Vagina (tissue), 2 donors: ENCODE measurements around the gene TRAF3IP1. TPM values are rescaled to one million over a fixed set of nuclear protein-coding genes. Genes with fewer than 3 reads are reported as not detected.

Experiments used
- DNase-seq, 2 donors: peaks; one replicate each; pipeline ENCODE4 v3.0.0-alpha.2; 2017; ENCODE audit errors: extremely low spot score in 2 of 2
- H3K27ac ChIP-seq: fragments of 200-600 bp; sonication (generic); one replicate; pipeline ENCODE4 v1.5.1; 2019
- H3K27me3 ChIP-seq: fragments of 200-600 bp; sonication (generic); one replicate; pipeline ENCODE4 v1.5.1; 2019
- H3K36me3 ChIP-seq, 2 donors: fragments of 200-600 bp; sonication (generic); one replicate each; pipeline ENCODE4 v1.5.1; 2017 to 2019
- H3K4me1 ChIP-seq: fragments of 200-600 bp; sonication (generic); one replicate; pipeline ENCODE4 v1.5.1; 2019
- H3K4me3 ChIP-seq, 2 donors: fragments of 200-600 bp; sonication (generic); 1 replicate in 1 of 2; 2 replicates in 1 of 2; pipeline ENCODE4 v1.5.1; 2016 to 2019
- H3K9me3 ChIP-seq: fragments of 200-600 bp; sonication (generic); one replicate; pipeline ENCODE4 v1.5.1; 2019
- POLR2A ChIP-seq, 2 donors: fragments of 450-650 bp; IDR thresholded peaks; one replicate each; pipeline ENCODE4 v1.6.1; 2017; ENCODE audit warnings: antibody characterized with exemption in 2 of 2, mild to moderate bottlenecking in 2 of 2, moderate library complexity in 2 of 2
- POLR2AphosphoS5 ChIP-seq, 2 donors: sonication (generic); formaldehyde crosslinking; IDR thresholded peaks; one replicate each; pipeline ENCODE4 v1.9.0; 2017; ENCODE audit warnings: antibody characterized with exemption in 2 of 2, mild to moderate bottlenecking in 2 of 2, low read depth in 1 of 2; ENCODE audit not compliant: insufficient read depth in 1 of 2
- intact Hi-C: fragments of 100-400 bp; cut with DNase I; formaldehyde crosslinking; loops from one replicate; pipeline ENCODE4 v1.15.1; 2023
- total RNA-seq: library from RNA; depleted of rRNA; stranded (reverse); fragments of >200 nt; gene quantifications from one replicate; pipeline ENCODE4 v1.2.3, GENCODE V29; 2016
- TF ChIP-seq, protein P1 (sequence below), 3 experiments: fragments of 450-650 bp in 2 of 3; fragments of 200-600 bp in 1 of 3; sonication (generic) in 1 of 3; IDR thresholded peaks; one replicate each; pipeline ENCODE4 v1.5.1; 2017 to 2019; ENCODE audit warnings: antibody characterized with exemption in 3 of 3, mild to moderate bottlenecking in 2 of 3, moderate library complexity in 2 of 3

TRAF3IP1 gene
- total RNA-seq, 1 donor from 2014 or later, result 10.3 TPM

GRCh38 chr2:238418196-238418998 is 98.1 kb downstream of the TRAF3IP1 start:
- intact Hi-C loops, result no loop called here
- Histone ChIP-seq H3K9me3 (no peaks in the 10 kb centered on the region), H3K27me3 (no peaks in the 10 kb centered on the region), H3K4me1 (peaks cover 13% of the 10 kb centered on the region), H3K36me3 (no peaks in the 10 kb centered on the region), H3K27ac (no peak overlapping the region), H3K4me3 (no peak overlapping the region)
- no peak for DNase-seq
- TF ChIP-seq POLR2A (IDR thresholded peaks at IDR 0.05) (no peak), POLR2AphosphoS5 (IDR thresholded peaks at IDR 0.05; ENCODE audit: insufficient read depth in 1 of 2, low read depth in 1 of 2) (no peak)

GRCh38 chr2:238418999-238419546 is 98.8 kb downstream of the TRAF3IP1 start:
- no peaks in the 10 kb centered on the region for H3K27me3 ChIP-seq
- H3K9me3 ChIP-seq, result no peaks in the 10 kb centered on the region
- TF ChIP-seq POLR2A (IDR thresholded peaks at IDR 0.05), result no peak
- no peak for TF ChIP-seq POLR2AphosphoS5 (IDR thresholded peaks at IDR 0.05; ENCODE audit: insufficient read depth in 1 of 2, low read depth in 1 of 2)
- TF ChIP-seq, protein P1, sequence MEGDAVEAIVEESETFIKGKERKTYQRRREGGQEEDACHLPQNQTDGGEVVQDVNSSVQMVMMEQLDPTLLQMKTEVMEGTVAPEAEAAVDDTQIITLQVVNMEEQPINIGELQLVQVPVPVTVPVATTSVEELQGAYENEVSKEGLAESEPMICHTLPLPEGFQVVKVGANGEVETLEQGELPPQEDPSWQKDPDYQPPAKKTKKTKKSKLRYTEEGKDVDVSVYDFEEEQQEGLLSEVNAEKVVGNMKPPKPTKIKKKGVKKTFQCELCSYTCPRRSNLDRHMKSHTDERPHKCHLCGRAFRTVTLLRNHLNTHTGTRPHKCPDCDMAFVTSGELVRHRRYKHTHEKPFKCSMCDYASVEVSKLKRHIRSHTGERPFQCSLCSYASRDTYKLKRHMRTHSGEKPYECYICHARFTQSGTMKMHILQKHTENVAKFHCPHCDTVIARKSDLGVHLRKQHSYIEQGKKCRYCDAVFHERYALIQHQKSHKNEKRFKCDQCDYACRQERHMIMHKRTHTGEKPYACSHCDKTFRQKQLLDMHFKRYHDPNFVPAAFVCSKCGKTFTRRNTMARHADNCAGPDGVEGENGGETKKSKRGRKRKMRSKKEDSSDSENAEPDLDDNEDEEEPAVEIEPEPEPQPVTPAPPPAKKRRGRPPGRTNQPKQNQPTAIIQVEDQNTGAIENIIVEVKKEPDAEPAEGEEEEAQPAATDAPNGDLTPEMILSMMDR (IDR thresholded peaks at IDR 0.05), result no peak
- no peak for DNase-seq
- no peak overlapping the region for H3K27ac ChIP-seq
- H3K36me3 ChIP-seq, result no peaks in the 10 kb centered on the region
- H3K4me1 ChIP-seq, result peaks cover 13% of the 10 kb centered on the region
- no peak overlapping the region for H3K4me3 ChIP-seq
- intact Hi-C loops, result no loop called here

DNA sequence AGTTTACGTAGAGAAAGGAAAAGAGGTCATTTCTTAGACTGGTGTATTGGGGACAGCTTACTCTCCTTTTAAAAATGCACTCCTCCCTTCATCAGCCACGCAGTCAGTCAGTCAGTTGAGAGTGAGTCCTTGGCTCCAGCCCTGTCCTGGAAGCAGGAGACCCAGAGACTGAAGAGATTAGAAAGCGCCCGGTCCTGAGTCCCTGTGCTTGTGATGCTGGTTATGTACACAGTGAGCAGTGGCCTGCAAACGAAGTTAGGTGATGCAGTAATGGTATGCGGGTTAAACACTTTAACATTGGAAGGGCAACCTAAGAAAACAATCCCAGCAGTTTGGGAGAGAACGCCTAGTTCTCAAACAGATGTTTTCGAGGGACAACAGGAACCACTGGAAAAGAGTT is 100.1 kb downstream of the TRAF3IP1 start:
- Histone ChIP-seq H3K27ac (no peak overlapping the region), H3K4me3 (no peak overlapping the region), H3K36me3 (no peaks in the 10 kb centered on the region), H3K9me3 (no peaks in the 10 kb centered on the region), H3K4me1 (peaks cover 13% of the 10 kb centered on the region), H3K27me3 (no peaks in the 10 kb centered on the region)
- no peak for DNase-seq
- no peak for TF ChIP-seq POLR2A (IDR thresholded peaks at IDR 0.05)
- TF ChIP-seq, protein P1 (IDR thresholded peaks at IDR 0.05), result no peak
- no peak for TF ChIP-seq POLR2AphosphoS5 (IDR thresholded peaks at IDR 0.05; ENCODE audit: insufficient read depth in 1 of 2, low read depth in 1 of 2)
- intact Hi-C loops, result no loop called here

DNA sequence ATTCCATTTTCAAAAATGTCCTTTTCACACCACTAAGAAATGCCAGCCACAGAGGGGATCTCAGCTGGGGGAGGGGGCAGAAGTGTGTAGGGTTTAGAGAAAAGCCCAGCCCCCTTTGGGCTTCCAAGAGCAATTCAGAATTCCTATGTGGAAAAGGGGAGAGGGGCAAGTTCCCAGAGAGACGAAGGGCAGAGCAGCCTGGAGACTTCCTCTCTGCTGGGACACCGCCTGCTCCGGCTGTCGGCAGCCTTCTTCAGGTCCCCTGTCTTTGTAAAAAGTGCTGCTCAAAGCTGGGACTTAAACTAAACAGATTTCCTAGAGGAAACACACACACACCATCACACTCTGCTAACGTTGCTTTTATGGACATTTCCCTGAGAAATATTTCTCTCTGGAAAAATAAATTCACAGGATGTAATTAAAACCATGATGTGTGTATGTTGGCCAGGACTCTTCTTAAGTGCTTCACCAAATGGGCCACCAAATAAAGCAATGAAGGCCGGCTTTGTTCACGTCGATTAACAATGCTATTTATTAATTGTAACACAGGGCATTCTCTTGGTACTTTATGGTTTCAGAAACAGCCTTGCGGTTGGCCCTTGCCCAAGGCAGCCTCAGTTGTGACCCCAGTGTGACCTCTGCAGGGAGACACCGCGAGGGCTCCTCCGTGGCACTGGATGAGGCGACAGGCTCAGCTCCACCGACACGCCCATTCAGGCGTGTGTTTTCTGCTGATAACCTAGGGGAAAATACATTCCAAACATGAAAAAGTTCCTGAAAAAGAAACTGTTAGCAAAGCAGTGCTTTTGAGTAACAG is 100.8 kb downstream of the TRAF3IP1 start:
- Histone ChIP-seq H3K4me3 (no peak overlapping the region), H3K27me3 (no peaks in the 10 kb centered on the region), H3K36me3 (no peaks in the 10 kb centered on the region), H3K4me1 (peaks cover 19% of the 10 kb centered on the region), H3K9me3 (no peaks in the 10 kb centered on the region), H3K27ac (no peak overlapping the region)
- TF ChIP-seq POLR2A (IDR thresholded peaks at IDR 0.05) (no peak), POLR2AphosphoS5 (IDR thresholded peaks at IDR 0.05; ENCODE audit: insufficient read depth in 1 of 2, low read depth in 1 of 2) (peak in 1 of 2 donors; percentile 20)
- TF ChIP-seq, protein P1 (IDR thresholded peaks at IDR 0.05), result no peak
- no peak for DNase-seq
- intact Hi-C loops, result no loop called here

- no peaks in the 10 kb centered on the region for H3K27me3 ChIP-seq
- H3K9me3 ChIP-seq, result no peaks in the 10 kb centered on the region
- intact Hi-C loops, result no loop called here
- TF ChIP-seq POLR2AphosphoS5 (IDR thresholded peaks at IDR 0.05; ENCODE audit: insufficient read depth in 1 of 2, low read depth in 1 of 2) (no peak), POLR2A (IDR thresholded peaks at IDR 0.05) (no peak)
- TF ChIP-seq, protein P1 (IDR thresholded peaks at IDR 0.05), result no peak
- H3K27ac ChIP-seq, result no peak overlapping the region
- no peak overlapping the region for H3K4me3 ChIP-seq
- H3K4me1 ChIP-seq, result peaks cover 22% of the 10 kb centered on the region
- no peaks in the 10 kb centered on the region for H3K36me3 ChIP-seq
- DNase-seq, result no peak
Observed at GRCh38 chr2:238421695-238422035, 101.3 kb downstream of the TRAF3IP1 start.
